ENCODE measurements around the gene HIVEP3.

The HIVEP3 gene

DNA sequence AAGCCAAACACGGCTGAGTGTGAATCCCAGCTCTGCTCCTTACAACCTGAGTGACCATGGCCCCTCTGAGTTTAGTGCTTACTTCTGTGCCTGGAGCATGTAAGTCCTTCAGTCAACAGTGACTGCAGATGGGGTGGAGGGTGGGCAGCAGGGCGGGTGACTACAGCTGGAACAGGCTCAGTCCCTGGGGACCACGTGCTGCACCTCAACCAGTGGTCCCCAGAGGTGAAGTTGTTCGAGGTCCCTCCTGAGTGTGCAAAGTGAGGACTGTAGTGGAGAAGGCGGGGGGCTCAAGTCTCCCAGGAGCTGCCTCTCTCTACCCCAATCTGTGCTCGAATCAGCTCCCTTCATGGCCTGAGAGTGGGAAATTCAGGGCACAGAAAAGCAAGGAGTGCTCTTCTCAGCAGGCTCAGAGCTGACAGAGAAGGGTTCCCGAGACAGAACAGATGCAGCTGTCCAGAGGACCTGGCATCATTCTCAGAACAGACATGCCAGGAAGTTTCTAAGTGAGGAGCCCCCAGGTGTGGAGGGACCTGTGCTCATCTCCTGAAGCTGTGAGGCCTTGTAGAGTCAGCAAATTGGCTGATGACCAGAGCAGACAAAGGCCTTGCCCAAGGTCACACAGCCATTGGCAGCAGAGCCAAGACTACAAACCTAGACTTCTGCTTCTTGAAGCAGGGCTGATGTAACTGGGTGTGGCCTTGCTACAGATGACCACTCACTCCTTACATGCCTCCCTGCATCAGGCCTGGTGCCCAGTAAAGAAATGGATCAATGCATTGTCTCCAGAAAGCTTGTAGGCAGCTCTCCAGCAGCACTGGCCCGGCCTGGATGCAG is 372.5 kb downstream of the HIVEP3 start:
- no peak for TF ChIP-seq CTCF (conservative IDR thresholded peaks at IDR 0.05; ENCODE audit: low read length)
- DNase-seq (ENCODE audit: low read depth), result peak; percentile 67
- H3K4me3 ChIP-seq (ENCODE audit: low read length), result no peak overlapping the region

GRCh38 chr1:41542196-41542930 is 376.4 kb downstream of the HIVEP3 start:
- no peak for TF ChIP-seq CTCF (conservative IDR thresholded peaks at IDR 0.05; ENCODE audit: low read length)
- DNase-seq (ENCODE audit: low read depth), result no peak
- no peak overlapping the region for H3K4me3 ChIP-seq (ENCODE audit: low read length)

GRCh38 chr1:41541592-41541952 is 377.1 kb downstream of the HIVEP3 start:
- TF ChIP-seq CTCF (conservative IDR thresholded peaks at IDR 0.05; ENCODE audit: low read length), result no peak
- no peak overlapping the region for H3K4me3 ChIP-seq (ENCODE audit: low read length)
- no peak for DNase-seq (ENCODE audit: low read depth)

DNA sequence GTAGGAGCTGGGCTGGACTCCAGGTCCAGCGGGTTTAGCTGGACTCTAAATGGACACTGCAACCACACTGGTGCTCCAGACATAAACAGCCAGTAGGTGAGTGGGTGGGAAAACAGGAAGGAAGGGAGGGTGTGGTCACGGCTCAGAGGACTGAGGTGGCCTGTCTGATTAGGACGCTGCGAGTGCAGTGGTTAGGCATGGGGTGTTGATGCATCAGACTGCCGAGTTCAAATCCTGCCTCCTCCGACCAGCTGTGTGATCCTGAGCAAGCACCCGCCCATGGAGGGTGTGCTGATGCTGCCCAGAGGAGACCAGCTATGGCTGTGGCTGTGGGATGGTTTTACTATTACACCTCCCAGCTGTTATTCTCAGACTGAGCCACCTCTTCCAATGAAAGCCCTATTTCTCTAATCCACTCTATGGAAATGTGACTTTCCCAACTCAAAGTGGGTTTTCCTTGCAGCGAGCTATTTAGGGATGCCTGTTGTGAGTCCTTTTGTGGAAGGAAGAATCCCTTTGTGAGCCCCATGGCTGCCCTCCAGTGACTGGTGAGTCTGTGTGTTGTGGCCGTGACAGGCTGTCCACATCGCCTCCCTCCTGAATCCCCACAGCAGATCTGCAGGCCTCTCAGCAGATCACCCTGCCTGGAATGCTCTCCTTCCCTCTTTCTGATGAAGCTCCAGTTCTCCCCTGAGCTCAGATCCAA is 377.7 kb downstream of the HIVEP3 start:
- H3K4me3 ChIP-seq (ENCODE audit: low read length), result no peak overlapping the region
- DNase-seq (ENCODE audit: low read depth), result no peak
- no peak for TF ChIP-seq CTCF (conservative IDR thresholded peaks at IDR 0.05; ENCODE audit: low read length)

DNA sequence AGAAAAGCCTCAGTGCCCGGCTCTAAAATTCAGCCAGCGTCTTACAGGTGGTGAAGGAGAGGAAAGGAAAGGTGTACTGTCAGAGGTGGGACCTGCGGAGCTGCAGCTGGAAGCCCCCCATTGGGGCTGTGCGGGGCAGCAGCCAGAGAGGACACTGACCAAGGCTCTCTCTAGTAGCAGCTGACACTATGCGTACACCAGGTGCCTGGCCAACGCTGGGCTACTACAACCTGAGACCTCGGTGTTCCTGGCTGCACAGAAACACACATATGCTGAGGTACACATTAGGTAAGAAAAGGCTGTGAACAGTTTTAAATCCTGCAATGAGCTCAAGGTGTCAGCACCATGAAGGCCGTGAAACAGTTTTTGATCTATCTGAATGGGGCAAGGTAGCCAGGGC is 378.7 kb downstream of the HIVEP3 start:
- no peak for DNase-seq (ENCODE audit: low read depth)
- no peak overlapping the region for H3K4me3 ChIP-seq (ENCODE audit: low read length)
- no peak for TF ChIP-seq CTCF (conservative IDR thresholded peaks at IDR 0.05; ENCODE audit: low read length)

DNA sequence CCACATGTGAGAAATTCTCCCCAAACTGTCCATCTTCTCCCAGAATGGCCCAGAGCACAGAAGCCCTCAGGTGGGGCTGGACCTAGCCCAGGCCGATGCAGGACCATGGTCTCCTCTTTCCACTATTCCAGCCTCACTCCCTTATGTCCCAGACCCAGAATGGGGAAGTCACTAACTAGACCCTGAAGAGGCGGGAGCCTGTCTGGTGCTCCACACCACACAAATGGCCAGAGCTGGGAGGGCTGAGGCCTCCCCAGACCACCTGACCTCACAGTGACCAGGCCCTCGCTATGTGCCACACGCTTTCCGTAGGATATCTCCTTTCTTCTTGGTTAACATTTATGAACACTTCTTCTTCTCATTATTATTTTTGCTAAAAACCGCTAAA is 379.3 kb downstream of the HIVEP3 start:
- H3K4me3 ChIP-seq (ENCODE audit: low read length), result no peak overlapping the region
- no peak for DNase-seq (ENCODE audit: low read depth)
- TF ChIP-seq CTCF (conservative IDR thresholded peaks at IDR 0.05; ENCODE audit: low read length), result no peak

Data from AG10803 (cell line).